ACC112 (cell line): ENCODE measurements around the gene SPRED2.

Experiments
- H2AFZ ChIP-seq: fragments of 200-600 bp; sonication (generic); one replicate; pipeline ENCODE4 v1.6.0; 2017; ENCODE audit warnings: antibody characterized with exemption, low read length; ENCODE audit not compliant: unreplicated experiment
- H3K27ac ChIP-seq: fragments of 200-600 bp; sonication (generic); 2 replicates; pipeline ENCODE4 v1.5.1; 2014; ENCODE audit warnings: low read depth, mild to moderate bottlenecking, antibody characterized with exemption, low read length, moderate library complexity
- H3K27me3 ChIP-seq: fragments of 200-600 bp; sonication (generic); 2 replicates; pipeline ENCODE4 v1.6.1; 2014; ENCODE audit warnings: mild to moderate bottlenecking, antibody characterized with exemption, low read length, moderate library complexity, mixed read lengths; ENCODE audit not compliant: insufficient read depth
- H3K36me3 ChIP-seq: fragments of 200-600 bp; sonication (generic); 2 replicates; pipeline ENCODE4 v1.6.1; 2016; ENCODE audit warnings: mild to moderate bottlenecking, antibody characterized with exemption, low read length, moderate library complexity, mixed read lengths; ENCODE audit not compliant: insufficient read depth
- H3K4me1 ChIP-seq: fragments of 200-600 bp; sonication (generic); one replicate; pipeline ENCODE4 v1.6.1; 2016; ENCODE audit warnings: low read length, mixed read lengths; ENCODE audit not compliant: insufficient read depth, unreplicated experiment, control insufficient read depth
- H3K4me3 ChIP-seq: fragments of 200-600 bp; sonication (generic); 2 replicates; pipeline ENCODE4 v1.5.1; 2014; ENCODE audit warnings: mild to moderate bottlenecking, low read depth, low read length
- H3K79me2 ChIP-seq: fragments of 200-600 bp; sonication (generic); one replicate; pipeline ENCODE4 v1.6.0; 2016; ENCODE audit warnings: low read length; ENCODE audit not compliant: control insufficient read depth, unreplicated experiment, insufficient read depth

SPRED2 gene

GRCh38 chr2:65263986-65264385 is 168.4 kb downstream of the SPRED2 start:
- peaks cover 18% of the 10 kb centered on the region for H3K36me3 ChIP-seq
- no peaks in the 10 kb centered on the region for H3K27me3 ChIP-seq
- H3K4me1 ChIP-seq, result peaks cover 5% of the 10 kb centered on the region
- H3K27ac ChIP-seq, result no peak overlapping the region
- H3K4me3 ChIP-seq, result no peak overlapping the region
- no peak overlapping the region for H2AFZ ChIP-seq
- H3K79me2 ChIP-seq, result peaks cover 16% of the 10 kb centered on the region

- Histone ChIP-seq H3K27ac (peak overlapping the region; percentile 39), H3K79me2 (peaks cover 22% of the 10 kb centered on the region), H3K4me1 (peaks cover 5% of the 10 kb centered on the region), H2AFZ (no peak overlapping the region), H3K4me3 (no peak overlapping the region), H3K27me3 (no peaks in the 10 kb centered on the region), H3K36me3 (peaks cover 18% of the 10 kb centered on the region)
Measured at GRCh38 chr2:65263262-65263661, 169.1 kb downstream of the SPRED2 start.

GRCh38 chr2:65261676-65262075 is 170.7 kb downstream of the SPRED2 start:
- Histone ChIP-seq H3K4me1 (peaks cover 5% of the 10 kb centered on the region), H3K79me2 (peaks cover 22% of the 10 kb centered on the region), H3K4me3 (no peak overlapping the region), H2AFZ (no peak overlapping the region), H3K27me3 (no peaks in the 10 kb centered on the region), H3K36me3 (peaks cover 14% of the 10 kb centered on the region), H3K27ac (0 out of 2 replicates have a peak overlapping the region, but pooled peaks have one; percentile 3)
